Osteoblast (primary cell): ENCODE data around the gene DENND1A. TPM values are rescaled to one million over a fixed set of nuclear protein-coding genes. Genes with fewer than 3 reads are reported as not detected.

ENCODE experiments used
- DNase-seq: peaks from one replicate; pipeline ENCODE4 v3.0.0; 2011; ENCODE audit warnings: low spot score, mixed read lengths; ENCODE audit not compliant: insufficient read length; ENCODE audit errors: missing footprints
- H2AFZ ChIP-seq: 2 replicates; pipeline ENCODE4 v1.6.0; 2011; ENCODE audit warnings: mild to moderate bottlenecking, low read length
- H3K27ac ChIP-seq: 2 replicates; pipeline ENCODE4 v1.5.1; 2011; ENCODE audit warnings: mild to moderate bottlenecking, low read depth, low read length, moderate library complexity
- H3K27me3 ChIP-seq: 2 replicates; pipeline ENCODE4 v1.6.0; 2012; ENCODE audit warnings: mild to moderate bottlenecking, control low read depth, inconsistent platforms, low read length, moderate library complexity; ENCODE audit not compliant: insufficient read depth
- H3K36me3 ChIP-seq: 2 replicates; pipeline ENCODE4 v1.5.1; 2011; ENCODE audit warnings: mild to moderate bottlenecking, low read length, control low read depth, moderate library complexity; ENCODE audit not compliant: insufficient read depth
- H3K4me1 ChIP-seq: 2 replicates; pipeline ENCODE4 v1.5.1; 2011; ENCODE audit warnings: mild to moderate bottlenecking, low read length, control low read depth, moderate library complexity; ENCODE audit not compliant: insufficient read depth
- H3K4me2 ChIP-seq: 2 replicates; pipeline ENCODE4 v1.6.0; 2011; ENCODE audit warnings: mild to moderate bottlenecking, low read length; ENCODE audit not compliant: insufficient read depth
- H3K4me3 ChIP-seq: fragments of 200-600 bp; sonication (generic); 3 replicates; pipeline ENCODE4 v1.5.1; 2012; ENCODE audit warnings: mild to moderate bottlenecking, low read length, inconsistent platforms; ENCODE audit not compliant: insufficient read depth
- H3K79me2 ChIP-seq: 2 replicates; pipeline ENCODE4 v1.6.0; 2012; ENCODE audit warnings: mild to moderate bottlenecking, low read length, control low read depth, inconsistent platforms; ENCODE audit not compliant: insufficient read depth
- H3K9me3 ChIP-seq: 2 replicates; pipeline ENCODE4 v1.5.1; 2011; ENCODE audit warnings: low read depth, low read length, control low read depth
- H4K20me1 ChIP-seq: 2 replicates; pipeline ENCODE4 v1.6.0; 2012; ENCODE audit warnings: mild to moderate bottlenecking, low read length, control low read depth; ENCODE audit not compliant: insufficient read depth
- total RNA-seq: library from RNA; depleted of rRNA; stranded (reverse); fragments of >200 nt; gene quantifications from 2 replicates; pipeline ENCODE4 v1.2.3, GENCODE V29; 2012
- TF ChIP-seq, protein P1 (sequence below): IDR thresholded peaks from 2 replicates; pipeline ENCODE4 v1.5.1; 2011; ENCODE audit warnings: mild to moderate bottlenecking, low read depth, low read length, moderate library complexity; ENCODE audit errors: extremely low read depth

Gene DENND1A
- total RNA-seq, 1 donor: 14.1 TPM

DNA sequence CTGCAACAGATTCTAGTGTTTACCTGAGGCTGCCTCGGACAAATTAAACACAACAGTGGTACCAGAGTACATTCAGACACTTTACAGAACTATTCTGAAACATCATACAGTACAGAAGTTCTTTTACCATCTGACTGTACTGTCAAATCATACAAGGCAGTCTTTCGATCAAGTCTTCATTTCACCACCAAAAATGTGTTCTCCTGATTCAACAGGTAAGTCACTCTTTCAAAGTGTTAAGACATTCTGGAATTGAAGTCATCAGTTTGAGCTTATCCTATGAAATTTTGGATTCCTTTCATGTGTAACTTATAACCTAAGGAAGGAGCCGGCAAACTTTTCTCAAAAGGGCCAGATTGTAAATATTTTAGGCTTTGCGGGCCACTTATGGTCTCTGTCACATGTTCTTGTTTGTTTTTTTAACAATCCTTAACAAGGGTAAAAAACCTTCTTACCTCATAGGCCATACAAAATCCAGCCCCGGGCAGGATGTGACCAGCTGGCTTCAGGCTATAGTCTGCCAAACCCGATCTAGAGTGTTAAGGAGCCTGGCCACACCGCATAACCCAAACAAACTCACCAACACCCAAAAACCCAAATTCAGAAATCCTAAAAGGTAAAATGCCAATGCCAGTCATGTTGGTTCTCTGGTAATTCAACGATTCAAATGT lies 151.6 kb downstream of the DENND1A start:
- TF ChIP-seq, protein P1, sequence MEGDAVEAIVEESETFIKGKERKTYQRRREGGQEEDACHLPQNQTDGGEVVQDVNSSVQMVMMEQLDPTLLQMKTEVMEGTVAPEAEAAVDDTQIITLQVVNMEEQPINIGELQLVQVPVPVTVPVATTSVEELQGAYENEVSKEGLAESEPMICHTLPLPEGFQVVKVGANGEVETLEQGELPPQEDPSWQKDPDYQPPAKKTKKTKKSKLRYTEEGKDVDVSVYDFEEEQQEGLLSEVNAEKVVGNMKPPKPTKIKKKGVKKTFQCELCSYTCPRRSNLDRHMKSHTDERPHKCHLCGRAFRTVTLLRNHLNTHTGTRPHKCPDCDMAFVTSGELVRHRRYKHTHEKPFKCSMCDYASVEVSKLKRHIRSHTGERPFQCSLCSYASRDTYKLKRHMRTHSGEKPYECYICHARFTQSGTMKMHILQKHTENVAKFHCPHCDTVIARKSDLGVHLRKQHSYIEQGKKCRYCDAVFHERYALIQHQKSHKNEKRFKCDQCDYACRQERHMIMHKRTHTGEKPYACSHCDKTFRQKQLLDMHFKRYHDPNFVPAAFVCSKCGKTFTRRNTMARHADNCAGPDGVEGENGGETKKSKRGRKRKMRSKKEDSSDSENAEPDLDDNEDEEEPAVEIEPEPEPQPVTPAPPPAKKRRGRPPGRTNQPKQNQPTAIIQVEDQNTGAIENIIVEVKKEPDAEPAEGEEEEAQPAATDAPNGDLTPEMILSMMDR: no peak
- H2AFZ ChIP-seq: no peak overlapping the region
- no peak overlapping the region for H3K27ac ChIP-seq
- H3K9me3 ChIP-seq: no peaks in the 10 kb centered on the region
- peaks cover 2% of the 10 kb centered on the region for H3K4me1 ChIP-seq
- DNase-seq: no peak
- H3K36me3 ChIP-seq: no peaks in the 10 kb centered on the region
- H3K79me2 ChIP-seq: no peaks in the 10 kb centered on the region
- no peak overlapping the region for H3K4me3 ChIP-seq
- H3K27me3 ChIP-seq: no peaks in the 10 kb centered on the region
- no peaks in the 10 kb centered on the region for H4K20me1 ChIP-seq
- H3K4me2 ChIP-seq: no peak overlapping the region

DNA sequence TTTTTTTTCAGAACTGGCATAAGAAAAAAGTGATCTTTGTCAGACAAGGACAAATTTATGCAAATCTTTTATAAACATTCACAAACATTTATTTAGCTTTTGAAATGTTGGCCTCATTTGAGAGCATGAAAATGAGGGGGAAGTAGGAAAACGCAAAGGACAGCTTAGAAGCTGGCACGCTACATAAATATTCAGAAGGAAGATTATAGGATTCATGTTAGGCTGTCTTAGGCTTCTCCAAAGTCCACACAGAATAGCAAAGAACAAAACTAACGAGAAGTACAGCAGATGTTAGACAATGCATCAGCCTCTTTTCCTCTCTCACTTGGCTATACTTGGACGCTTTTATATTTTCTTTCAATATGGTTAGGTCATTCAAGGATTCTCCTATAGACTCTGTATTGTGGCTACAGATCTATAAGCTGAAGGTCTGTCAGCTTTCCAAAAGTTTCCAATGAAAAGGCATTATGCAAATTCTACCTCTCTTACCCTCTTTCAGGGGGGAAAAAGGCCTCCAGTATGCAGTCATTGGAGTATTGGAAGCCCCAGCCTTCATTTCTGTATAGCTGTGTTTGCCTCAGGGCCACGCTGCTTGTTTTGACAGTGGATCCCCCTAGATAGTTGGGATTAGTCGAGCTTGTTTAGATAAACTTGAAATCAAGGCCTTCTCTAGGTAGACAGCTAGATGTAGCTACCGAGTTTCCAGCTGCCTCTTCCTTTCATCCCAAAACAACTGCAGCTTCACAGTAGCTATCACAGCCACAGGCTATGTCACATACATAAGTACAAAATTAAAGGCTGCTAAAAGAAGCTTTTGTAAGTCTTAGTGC lies 153.0 kb downstream of the DENND1A start:
- Histone ChIP-seq H3K27ac (no peak overlapping the region), H4K20me1 (no peaks in the 10 kb centered on the region), H2AFZ (no peak overlapping the region), H3K4me3 (no peak overlapping the region), H3K4me2 (no peak overlapping the region), H3K79me2 (no peaks in the 10 kb centered on the region), H3K27me3 (no peaks in the 10 kb centered on the region), H3K9me3 (no peaks in the 10 kb centered on the region), H3K36me3 (no peaks in the 10 kb centered on the region), H3K4me1 (no peaks in the 10 kb centered on the region)
- TF ChIP-seq, protein P1: no peak
- DNase-seq: no peak

DNA sequence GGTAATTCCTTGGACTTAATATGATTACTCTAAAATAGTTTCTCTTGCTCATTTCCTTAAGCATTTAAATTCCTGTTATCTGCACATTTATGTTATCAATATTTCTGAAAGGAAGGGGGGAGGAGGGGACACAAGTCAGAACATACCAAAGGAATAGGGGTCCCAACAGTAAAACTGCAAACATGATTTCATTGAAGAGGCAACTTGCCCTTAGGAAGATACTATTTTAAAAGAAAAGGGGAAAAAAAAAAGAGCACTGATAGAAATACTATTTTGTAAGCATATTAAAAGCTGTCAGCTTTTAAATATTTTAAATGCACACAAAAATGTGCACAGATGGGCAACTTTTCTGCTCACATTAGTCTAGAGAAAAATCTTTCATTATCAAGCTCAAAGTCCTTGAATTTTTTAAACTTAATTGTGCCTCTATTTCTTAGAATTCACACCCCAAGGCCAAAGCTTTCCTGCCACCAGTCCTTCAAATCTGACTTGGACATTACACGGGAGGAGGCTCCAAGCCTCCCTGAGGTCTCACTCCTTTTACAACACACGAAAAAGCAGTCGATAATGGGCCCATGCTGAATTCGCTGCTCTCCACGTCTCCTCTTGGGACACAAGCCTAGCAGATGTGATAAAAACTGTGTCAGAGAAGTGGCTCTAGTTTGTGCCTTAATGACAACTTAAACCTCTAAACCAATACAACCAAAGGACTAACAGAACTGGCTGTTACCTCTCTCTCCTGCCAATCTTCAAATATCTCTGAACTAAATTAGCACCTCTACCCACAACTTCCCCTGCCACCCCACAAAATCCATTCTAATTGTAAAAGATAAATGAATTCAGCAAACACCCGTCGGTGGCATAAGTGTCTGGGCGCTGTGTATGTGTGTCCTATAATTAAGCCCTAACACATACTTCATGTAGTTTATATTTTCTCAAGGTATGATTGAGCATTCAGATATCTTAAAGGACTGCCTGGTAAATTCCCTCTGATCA lies 154.3 kb downstream of the DENND1A start:
- no peak for DNase-seq
- Histone ChIP-seq H3K4me1 (no peaks in the 10 kb centered on the region), H3K79me2 (no peaks in the 10 kb centered on the region), H4K20me1 (no peaks in the 10 kb centered on the region), H3K27ac (no peak overlapping the region), H3K27me3 (no peaks in the 10 kb centered on the region), H3K36me3 (no peaks in the 10 kb centered on the region), H3K4me3 (no peak overlapping the region), H3K9me3 (no peaks in the 10 kb centered on the region), H3K4me2 (no peak overlapping the region), H2AFZ (no peak overlapping the region)
- TF ChIP-seq, protein P1: no peak
